H9 (cell line): ENCODE data around the gene NFKBIZ. TPM values are rescaled to one million over a fixed set of nuclear protein-coding genes. Genes with fewer than 3 reads are reported as not detected.

ENCODE experiments used
- DNase-seq: peaks from one replicate; pipeline ENCODE4 v3.0.0-alpha.2; 2017
- H2AFZ ChIP-seq: one replicate; pipeline ENCODE4 v1.6.1; 2013; ENCODE audit warnings: mild to moderate bottlenecking, low read length, control low read depth, moderate library complexity
- H2AK5ac ChIP-seq: 2 replicates; pipeline ENCODE4 v1.6.1; 2013; ENCODE audit warnings: low read length, control low read depth, mixed read lengths; ENCODE audit not compliant: insufficient read length
- H2BK120ac ChIP-seq: one replicate; pipeline ENCODE4 v1.6.1; 2013; ENCODE audit warnings: low read depth, mild to moderate bottlenecking, low read length, control low read depth, inconsistent platforms; ENCODE audit not compliant: poor library complexity, severe bottlenecking
- H2BK12ac ChIP-seq: 2 replicates; pipeline ENCODE4 v1.6.1; 2013; ENCODE audit warnings: low read length, control low read depth, mixed read lengths, low read depth; ENCODE audit not compliant: insufficient read length
- H2BK15ac ChIP-seq: 2 replicates; pipeline ENCODE4 v1.6.1; 2013; ENCODE audit warnings: low read depth, low read length, control low read depth
- H2BK20ac ChIP-seq: one replicate; pipeline ENCODE4 v1.6.1; 2013; ENCODE audit warnings: low read depth, mild to moderate bottlenecking, low read length, control low read depth, inconsistent platforms; ENCODE audit not compliant: poor library complexity, severe bottlenecking
- H2BK5ac ChIP-seq: 2 replicates; pipeline ENCODE4 v1.6.1; 2013; ENCODE audit warnings: low read length, control low read depth, mixed read lengths; ENCODE audit not compliant: insufficient read length
- H3K14ac ChIP-seq: 2 replicates; pipeline ENCODE4 v1.6.1; 2013; ENCODE audit warnings: low read length, control low read depth; ENCODE audit not compliant: insufficient read depth
- H3K18ac ChIP-seq: 2 replicates; pipeline ENCODE4 v1.6.1; 2013; ENCODE audit warnings: low read depth, mild to moderate bottlenecking, mixed read lengths, low read length, control low read depth; ENCODE audit not compliant: insufficient read length
- H3K23ac ChIP-seq: 2 replicates; pipeline ENCODE4 v1.6.1; 2013; ENCODE audit warnings: low read length, control low read depth, mixed read lengths, low read depth; ENCODE audit not compliant: insufficient read length
- H3K23me2 ChIP-seq: 2 replicates; pipeline ENCODE4 v1.6.1; 2013; ENCODE audit warnings: low read depth, mild to moderate bottlenecking, mixed read lengths, low read length, control low read depth; ENCODE audit not compliant: insufficient read length, poor library complexity, severe bottlenecking
- H3K27ac ChIP-seq: 2 replicates; pipeline ENCODE4 v1.5.1; 2013; ENCODE audit warnings: low read length, control low read depth, mixed read lengths, low read depth; ENCODE audit not compliant: insufficient read length
- H3K27me3 ChIP-seq: 2 replicates; pipeline ENCODE4 v1.6.1; 2013; ENCODE audit warnings: low read length, control low read depth, inconsistent platforms; ENCODE audit not compliant: insufficient read depth
- H3K4ac ChIP-seq: 2 replicates; pipeline ENCODE4 v1.6.1; 2013; ENCODE audit warnings: low read depth, mild to moderate bottlenecking, control low read depth, inconsistent platforms, low read length, moderate library complexity
- H3K4me1 ChIP-seq: 2 replicates; pipeline ENCODE4 v1.6.1; 2013; ENCODE audit warnings: low read length, control low read depth, inconsistent platforms; ENCODE audit not compliant: insufficient read depth
- H3K4me2 ChIP-seq: 2 replicates; pipeline ENCODE4 v1.6.1; 2013; ENCODE audit warnings: low read length, control low read depth, mixed read lengths; ENCODE audit not compliant: insufficient read length, insufficient read depth
- H3K56ac ChIP-seq: 2 replicates; pipeline ENCODE4 v1.6.1; 2013; ENCODE audit warnings: low read depth, mild to moderate bottlenecking, mixed read lengths, low read length, control low read depth; ENCODE audit not compliant: insufficient read length
- H3K79me1 ChIP-seq: 2 replicates; pipeline ENCODE4 v1.6.1; 2013; ENCODE audit warnings: low read depth, mild to moderate bottlenecking, moderate library complexity, low read length, control low read depth, inconsistent platforms; ENCODE audit not compliant: insufficient read depth, poor library complexity, severe bottlenecking
- H3K79me2 ChIP-seq: 2 replicates; pipeline ENCODE4 v1.6.1; 2013; ENCODE audit warnings: low read length, control low read depth, inconsistent platforms; ENCODE audit not compliant: insufficient read depth
- H3K9ac ChIP-seq: 2 replicates; pipeline ENCODE4 v1.6.1; 2013; ENCODE audit warnings: low read length, control low read depth, mixed read lengths; ENCODE audit not compliant: insufficient read length; ENCODE audit errors: extremely low read depth
- H3K9me3 ChIP-seq: one replicate; pipeline ENCODE4 v1.6.1; 2013; ENCODE audit warnings: low read depth, low read length, inconsistent platforms; ENCODE audit not compliant: control insufficient read depth
- H3T11ph ChIP-seq: one replicate; pipeline ENCODE4 v1.6.1; 2013; ENCODE audit warnings: mild to moderate bottlenecking, low read length, control low read depth, inconsistent platforms
- H4K20me1 ChIP-seq: one replicate; pipeline ENCODE4 v1.6.1; 2013; ENCODE audit not compliant: control insufficient read depth, insufficient read length, insufficient read depth
- H4K5ac ChIP-seq: 2 replicates; pipeline ENCODE4 v1.6.1; 2013; ENCODE audit warnings: low read depth, mild to moderate bottlenecking, mixed read lengths, low read length, control low read depth; ENCODE audit not compliant: insufficient read length
- H4K8ac ChIP-seq: replicated peaks from 2 replicates; pipeline ENCODE4 v1.6.1; 2013; ENCODE audit warnings: low read length, control low read depth, mixed read lengths, low read depth; ENCODE audit not compliant: insufficient read length
- H4K91ac ChIP-seq: 2 replicates; pipeline ENCODE4 v1.6.1; 2013; ENCODE audit warnings: low read depth, mild to moderate bottlenecking, moderate library complexity, mixed read lengths, low read length, control low read depth; ENCODE audit not compliant: insufficient read length
- H3K27ac Mint-ChIP-seq, 3 experiments: 2 replicates in 2 of 3; 3 replicates in 1 of 3; pipeline ENCODE4 v1.8.0; 2020 to 2021; ENCODE audit warnings: mixed read lengths in 3 of 3, mild to moderate bottlenecking in 1 of 3, moderate library complexity in 1 of 3
- H3K27me3 Mint-ChIP-seq: 2 replicates; pipeline ENCODE4 v1.8.0; 2021; ENCODE audit warnings: low read depth, mild to moderate bottlenecking, moderate library complexity, mixed read lengths
- H3K36me3 Mint-ChIP-seq, 3 experiments: 2 replicates in 2 of 3; 3 replicates in 1 of 3; pipeline ENCODE4 v1.8.0; 2020 to 2021; ENCODE audit warnings: low read depth in 3 of 3, mixed read lengths in 3 of 3; ENCODE audit not compliant: insufficient read depth in 1 of 3
- H3K4me1 Mint-ChIP-seq, 2 experiments: 2 replicates each; pipeline ENCODE4 v1.8.0; 2020; ENCODE audit warnings: mixed read lengths in 2 of 2
- H3K4me3 Mint-ChIP-seq, 2 experiments: 2 replicates in 1 of 2; 3 replicates in 1 of 2; pipeline ENCODE4 v1.8.0; 2020 to 2021; ENCODE audit warnings: mild to moderate bottlenecking in 2 of 2, mixed read lengths in 2 of 2, moderate library complexity in 1 of 2
- H3K9me3 Mint-ChIP-seq, 2 experiments: 2 replicates in 1 of 2; 3 replicates in 1 of 2; pipeline ENCODE4 v1.8.0; 2020; ENCODE audit warnings: mild to moderate bottlenecking in 2 of 2, mixed read lengths in 2 of 2, moderate library complexity in 1 of 2
- total RNA-seq: library from RNA; stranded (reverse); gene quantifications from 2 replicates; pipeline ENCODE4 v1.2.1, GENCODE V29; 2021
- TF ChIP-seq, protein P1 (sequence below): fragments of 200-600 bp; sonication (generic); conservative IDR thresholded peaks from 3 replicates; pipeline ENCODE4 v1.8.0; 2021; ENCODE audit warnings: antibody characterized with exemption, mild to moderate bottlenecking

NFKBIZ gene
- total RNA-seq, 1 experiment from 2014 or later = 11.1 TPM

DNA sequence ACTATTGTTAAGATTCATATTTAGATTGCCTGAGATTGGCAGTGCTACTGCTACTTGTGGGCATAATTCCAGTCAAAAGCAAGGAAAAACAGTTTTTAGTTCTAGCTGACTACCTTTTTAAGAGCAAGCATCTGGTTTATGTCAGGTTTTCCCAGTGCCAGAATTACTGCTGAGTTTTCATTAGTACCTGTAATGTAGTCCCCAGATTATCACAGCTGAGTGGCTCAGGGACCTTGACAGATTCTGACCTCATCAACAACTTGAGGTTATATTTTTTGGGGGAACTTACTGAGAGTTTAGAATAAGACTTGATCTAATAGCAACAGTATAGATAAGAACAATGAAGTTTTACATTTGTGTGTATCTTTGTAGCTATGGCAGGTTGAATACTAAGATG, 39.3 kb upstream of the NFKBIZ start:
- Histone ChIP-seq H3K56ac (no peak overlapping the region), H3K9me3 (no peaks in the 10 kb centered on the region), H3K27me3 (no peaks in the 10 kb centered on the region), H3K4me2 (no peak overlapping the region), H3K14ac (no peak overlapping the region), H3K23me2 (no peaks in the 10 kb centered on the region), H3K23ac (no peak overlapping the region), H2BK12ac (no peak overlapping the region), H3K9ac (no peak overlapping the region), H4K20me1 (no peaks in the 10 kb centered on the region), H3K4me1 (no peaks in the 10 kb centered on the region), H3T11ph (no peak overlapping the region), H2BK5ac (no peak overlapping the region), H3K18ac (no peak overlapping the region), H4K5ac (no peak overlapping the region), H2AFZ (no peak overlapping the region), H3K79me2 (no peaks in the 10 kb centered on the region), H2BK20ac (no peak overlapping the region), H2BK15ac (no peak overlapping the region), H4K8ac (no peak overlapping the region), H2BK120ac (no peak overlapping the region), H3K79me1 (no peaks in the 10 kb centered on the region), H3K4ac (no peak overlapping the region), H4K91ac (no peak overlapping the region), H2AK5ac (no peak overlapping the region), H3K27ac (no peak overlapping the region)
- no peak overlapping the region for H3K4me3 Mint-ChIP-seq
- H3K27ac Mint-ChIP-seq = no peak overlapping the region
- H3K36me3 Mint-ChIP-seq = peaks cover 0 to 2% (median 0%) of the 10 kb centered on the region in 3 experiments; a peak in 2 of 7 replicates
- no peaks in the 10 kb centered on the region for H3K9me3 Mint-ChIP-seq
- H3K4me1 Mint-ChIP-seq = peaks cover 7 to 10% of the 10 kb centered on the region in 2 experiments
- no peaks in the 10 kb centered on the region for H3K27me3 Mint-ChIP-seq
- TF ChIP-seq, protein P1, sequence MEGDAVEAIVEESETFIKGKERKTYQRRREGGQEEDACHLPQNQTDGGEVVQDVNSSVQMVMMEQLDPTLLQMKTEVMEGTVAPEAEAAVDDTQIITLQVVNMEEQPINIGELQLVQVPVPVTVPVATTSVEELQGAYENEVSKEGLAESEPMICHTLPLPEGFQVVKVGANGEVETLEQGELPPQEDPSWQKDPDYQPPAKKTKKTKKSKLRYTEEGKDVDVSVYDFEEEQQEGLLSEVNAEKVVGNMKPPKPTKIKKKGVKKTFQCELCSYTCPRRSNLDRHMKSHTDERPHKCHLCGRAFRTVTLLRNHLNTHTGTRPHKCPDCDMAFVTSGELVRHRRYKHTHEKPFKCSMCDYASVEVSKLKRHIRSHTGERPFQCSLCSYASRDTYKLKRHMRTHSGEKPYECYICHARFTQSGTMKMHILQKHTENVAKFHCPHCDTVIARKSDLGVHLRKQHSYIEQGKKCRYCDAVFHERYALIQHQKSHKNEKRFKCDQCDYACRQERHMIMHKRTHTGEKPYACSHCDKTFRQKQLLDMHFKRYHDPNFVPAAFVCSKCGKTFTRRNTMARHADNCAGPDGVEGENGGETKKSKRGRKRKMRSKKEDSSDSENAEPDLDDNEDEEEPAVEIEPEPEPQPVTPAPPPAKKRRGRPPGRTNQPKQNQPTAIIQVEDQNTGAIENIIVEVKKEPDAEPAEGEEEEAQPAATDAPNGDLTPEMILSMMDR = no peak
- no peak for DNase-seq
